ENCODE results near the gene CYP1B1. TPM values are rescaled to one million over a fixed set of nuclear protein-coding genes. Genes with fewer than 3 reads are reported as not detected.

Gene CYP1B1
- total and polyA plus RNA-seq, 2 donors from 2014 or later: 7.7 to 79.2 TPM

- Histone ChIP-seq H3K9ac (ENCODE audit: low read length in 3 of 3) (peak overlapping the region; percentile 48 to 58 (median 57)), H3K27me3 (ENCODE audit: control insufficient read depth, insufficient read depth, low read length) (no peaks in the 10 kb centered on the region), H3K27ac (ENCODE audit: low read depth in 2 of 2, low read length in 2 of 2) (peak overlapping the region; percentile 86 to 88), H3K4me1 (ENCODE audit: control insufficient read depth in 2 of 3, insufficient read depth in 2 of 3, low read depth in 1 of 3, low read length in 3 of 3) (peaks cover 0 to 13% (median 0%) of the 10 kb centered on the region in 3 donors), H3K36me3 (ENCODE audit: control insufficient read depth in 2 of 3, insufficient read depth in 3 of 3, low read length in 3 of 3) (peaks cover 0 to 4% (median 0%) of the 10 kb centered on the region in 3 donors), H3K4me3 (ENCODE audit: low read length in 3 of 3) (peak overlapping the region; percentile 64 to 83 (median 69)), H3K9me3 (ENCODE audit: control insufficient read depth in 2 of 3, insufficient read depth in 1 of 3, low read length in 3 of 3) (no peaks in the 10 kb centered on the region)
- intact Hi-C loops (cut with DNase I): loop anchor here (10.0 kb wide), 1 partner anchor 190 kb away; no protein-coding TSS in a partner anchor
- no peak for FAIRE-seq
- DNase-seq: peak; percentile 57 to 77 (median 63)
- no peak for TF ChIP-seq CTCF (IDR thresholded peaks at IDR 0.05; ENCODE audit: borderline replicate concordance, extremely low read depth, insufficient read depth)
Measured at GRCh38 chr2:38074764-38075506, 1.0 kb downstream of the CYP1B1 start.

GRCh38 chr2:38074058-38074763 is 1.7 kb downstream of the CYP1B1 start:
- no peaks in the 10 kb centered on the region for H3K27me3 ChIP-seq (ENCODE audit: control insufficient read depth, insufficient read depth, low read length)
- FAIRE-seq: no peak
- H3K9ac ChIP-seq (ENCODE audit: low read length in 3 of 3): peak overlapping the region in 2 of 3 donors; percentile 27 to 57
- H3K4me3 ChIP-seq (ENCODE audit: low read length in 3 of 3): peak overlapping the region; percentile 21 to 83 (median 69)
- TF ChIP-seq CTCF (IDR thresholded peaks at IDR 0.05; ENCODE audit: borderline replicate concordance, extremely low read depth, insufficient read depth): no peak
- DNase-seq: peak in 3 of 5 donors; percentile 50 to 79 (median 73)
- intact Hi-C loops (cut with DNase I): loop anchor here (10.0 kb wide), 1 partner anchor 191 kb away; no protein-coding TSS in a partner anchor
- H3K4me1 ChIP-seq (ENCODE audit: control insufficient read depth in 2 of 3, insufficient read depth in 2 of 3, low read depth in 1 of 3, low read length in 3 of 3): peaks cover 0 to 13% (median 0%) of the 10 kb centered on the region in 3 donors
- peak overlapping the region; percentile 86 to 88 for H3K27ac ChIP-seq (ENCODE audit: low read depth in 2 of 2, low read length in 2 of 2)
- H3K9me3 ChIP-seq (ENCODE audit: control insufficient read depth in 2 of 3, insufficient read depth in 1 of 3, low read length in 3 of 3): no peaks in the 10 kb centered on the region
- H3K36me3 ChIP-seq (ENCODE audit: control insufficient read depth in 2 of 3, insufficient read depth in 3 of 3, low read length in 3 of 3): peaks cover 0 to 4% (median 0%) of the 10 kb centered on the region in 3 donors

GRCh38 chr2:38073211-38074057 is 2.5 kb downstream of the CYP1B1 start:
- H3K9ac ChIP-seq (ENCODE audit: low read length in 3 of 3): peak overlapping the region; percentile 8 to 71 (median 27)
- H3K4me3 ChIP-seq (ENCODE audit: low read length in 3 of 3): peak overlapping the region; percentile 40 to 83 (median 69)
- peak overlapping the region; percentile 26 to 43 for H3K27ac ChIP-seq (ENCODE audit: low read depth in 2 of 2, low read length in 2 of 2)
- peaks cover 0 to 4% (median 0%) of the 10 kb centered on the region in 3 donors for H3K36me3 ChIP-seq (ENCODE audit: control insufficient read depth in 2 of 3, insufficient read depth in 3 of 3, low read length in 3 of 3)
- no peaks in the 10 kb centered on the region for H3K27me3 ChIP-seq (ENCODE audit: control insufficient read depth, insufficient read depth, low read length)
- FAIRE-seq: no peak
- H3K9me3 ChIP-seq (ENCODE audit: control insufficient read depth in 2 of 3, insufficient read depth in 1 of 3, low read length in 3 of 3): no peaks in the 10 kb centered on the region
- TF ChIP-seq CTCF (IDR thresholded peaks at IDR 0.05; ENCODE audit: borderline replicate concordance, extremely low read depth, insufficient read depth): no peak
- intact Hi-C loops (cut with DNase I): loop anchor here (10.0 kb wide), 1 partner anchor 191 kb away; no protein-coding TSS in a partner anchor
- peaks cover 0 to 13% (median 0%) of the 10 kb centered on the region in 3 donors for H3K4me1 ChIP-seq (ENCODE audit: control insufficient read depth in 2 of 3, insufficient read depth in 2 of 3, low read depth in 1 of 3, low read length in 3 of 3)
- DNase-seq: peak in 2 of 5 donors; percentile 33 to 67

All from kidney (tissue), 14 donors.